GDM1 (cell line): ENCODE data around the gene XRCC4.

Source experiments
- DNase-seq: peaks from one replicate; lab custom pipeline; 2025; lab: John Stamatoyannopoulos, UW

Gene XRCC4

GRCh38 chr5:83277154-83277553 lies 199.8 kb downstream of the XRCC4 start:
- DNase-seq, result no peak

- DNase-seq, result no peak
Measured at GRCh38 chr5:83277953-83278352, 200.6 kb downstream of the XRCC4 start.

GRCh38 chr5:83281176-83281575 lies 203.8 kb downstream of the XRCC4 start:
- no peak for DNase-seq

GRCh38 chr5:83281658-83282057 lies 204.3 kb downstream of the XRCC4 start:
- no peak for DNase-seq

GRCh38 chr5:83283761-83284160 lies 206.4 kb downstream of the XRCC4 start:
- no peak for DNase-seq

- DNase-seq, result no peak
Measured at GRCh38 chr5:83285661-83286398, 208.5 kb downstream of the XRCC4 start.

- DNase-seq, result no peak
Measured at GRCh38 chr5:83294246-83294645, 216.9 kb downstream of the XRCC4 start.

GRCh38 chr5:83299353-83299752 lies 222.0 kb downstream of the XRCC4 start:
- DNase-seq, result no peak

- DNase-seq, result peak; percentile 48
Measured at GRCh38 chr5:83306572-83307241, 229.4 kb downstream of the XRCC4 start.

- DNase-seq, result peak; percentile 14
Measured at GRCh38 chr5:83312663-83313062, 235.3 kb downstream of the XRCC4 start.

- DNase-seq, result no peak
Measured at GRCh38 chr5:83313436-83313835, 236.1 kb downstream of the XRCC4 start.

- DNase-seq, result no peak
Measured at GRCh38 chr5:83321483-83322055, 244.2 kb downstream of the XRCC4 start.

GRCh38 chr5:83322273-83322924 lies 245.1 kb downstream of the XRCC4 start:
- DNase-seq, result no peak

GRCh38 chr5:83323557-83324180 lies 246.3 kb downstream of the XRCC4 start:
- no peak for DNase-seq

GRCh38 chr5:83331842-83332241 lies 254.5 kb downstream of the XRCC4 start:
- no peak for DNase-seq

- no peak for DNase-seq
Measured at GRCh38 chr5:83337453-83338035, 260.2 kb downstream of the XRCC4 start.

- no peak for DNase-seq
Measured at GRCh38 chr5:83340511-83340918, 263.2 kb downstream of the XRCC4 start.

GRCh38 chr5:83341815-83342334 lies 264.5 kb downstream of the XRCC4 start:
- DNase-seq, result no peak

GRCh38 chr5:83342465-83342864 lies 265.1 kb downstream of the XRCC4 start:
- no peak for DNase-seq

- DNase-seq, result no peak
Measured at GRCh38 chr5:83343299-83343698, 266.0 kb downstream of the XRCC4 start.

- no peak for DNase-seq
Measured at GRCh38 chr5:83345423-83345822, 268.1 kb downstream of the XRCC4 start.
